Loucy (cell line): ENCODE data around the gene SULT2B1.

ENCODE experiments used
- H2AFZ ChIP-seq: fragments of 200-600 bp; sonication (generic); 2 replicates; pipeline ENCODE4 v1.6.0; 2016; ENCODE audit warnings: antibody characterized with exemption, mild to moderate bottlenecking, low read length, moderate library complexity
- H3F3A ChIP-seq: fragments of 200-600 bp; 2 replicates; pipeline ENCODE4 v1.6.0; 2016; ENCODE audit warnings: antibody characterized with exemption, low read depth, mild to moderate bottlenecking
- H3K27me3 ChIP-seq: fragments of 200-600 bp; sonication (generic); 2 replicates; pipeline ENCODE4 v1.6.1; 2014; ENCODE audit warnings: low read length, mild to moderate bottlenecking; ENCODE audit not compliant: insufficient read depth, poor library complexity, severe bottlenecking
- H3K36me3 ChIP-seq: fragments of 200-600 bp; sonication (generic); 2 replicates; pipeline ENCODE4 v1.6.1; 2016; ENCODE audit warnings: low read length; ENCODE audit not compliant: insufficient read depth
- H3K4me1 ChIP-seq: fragments of 200-600 bp; sonication (generic); 2 replicates; pipeline ENCODE4 v1.5.1; 2014; ENCODE audit warnings: low read length, mild to moderate bottlenecking; ENCODE audit not compliant: insufficient read depth, poor library complexity, severe bottlenecking
- H3K4me2 ChIP-seq: fragments of 200-600 bp; sonication (generic); 2 replicates; pipeline ENCODE4 v1.6.0; 2014; ENCODE audit warnings: antibody characterized with exemption, low read length, low read depth, mild to moderate bottlenecking; ENCODE audit not compliant: poor library complexity, severe bottlenecking
- H3K4me3 ChIP-seq: fragments of 200-600 bp; sonication (generic); 2 replicates; pipeline ENCODE4 v1.5.1; 2014; ENCODE audit warnings: low read length, mild to moderate bottlenecking, mixed read lengths; ENCODE audit not compliant: poor library complexity, severe bottlenecking
- H3K79me2 ChIP-seq: fragments of 200-600 bp; sonication (generic); 2 replicates; pipeline ENCODE4 v1.6.1; 2014; ENCODE audit warnings: low read length; ENCODE audit not compliant: insufficient read depth
- H3K9ac ChIP-seq: fragments of 200-600 bp; sonication (generic); 2 replicates; pipeline ENCODE4 v1.6.0; 2014; ENCODE audit warnings: mild to moderate bottlenecking, low read depth, low read length, moderate library complexity; ENCODE audit not compliant: poor library complexity, severe bottlenecking
- H3K9me2 ChIP-seq: fragments of 200-600 bp; sonication (generic); replicated peaks from 2 replicates; pipeline ENCODE4 v1.6.1; 2016; ENCODE audit warnings: low read depth, low read length, mixed read lengths
- H3K9me3 ChIP-seq: fragments of 200-600 bp; sonication (generic); 2 replicates; pipeline ENCODE4 v1.6.1; 2014; ENCODE audit warnings: mild to moderate bottlenecking, antibody characterized with exemption, low read length, low read depth; ENCODE audit not compliant: insufficient read depth
- H4K20me1 ChIP-seq: fragments of 200-600 bp; sonication (generic); 2 replicates; pipeline ENCODE4 v1.6.0; 2014; ENCODE audit warnings: antibody characterized with exemption, low read length, mild to moderate bottlenecking; ENCODE audit not compliant: insufficient read depth, poor library complexity, severe bottlenecking
- CTCF ChIP-seq: fragments of 200-600 bp; sonication (generic); conservative IDR thresholded peaks from 2 replicates; pipeline ENCODE4 v1.5.1; 2014; ENCODE audit warnings: mild to moderate bottlenecking, antibody characterized with exemption, low read length
- EZH2phosphoT487 ChIP-seq: fragments of 200-600 bp; IDR thresholded peaks from 2 replicates; pipeline ENCODE4 v1.6.1; 2018; ENCODE audit warnings: antibody characterized with exemption, mild to moderate bottlenecking, moderate library complexity, borderline replicate concordance

The SULT2B1 gene

GRCh38 chr19:48648134-48648533 lies 96.2 kb downstream of the SULT2B1 start:
- Histone ChIP-seq H3K36me3 (no peaks in the 10 kb centered on the region), H3K4me1 (peaks cover 22% of the 10 kb centered on the region), H3K4me2 (no peak overlapping the region), H3F3A (no peaks in the 10 kb centered on the region), H2AFZ (no peak overlapping the region), H3K27me3 (no peaks in the 10 kb centered on the region), H4K20me1 (no peaks in the 10 kb centered on the region), H3K4me3 (no peak overlapping the region), H3K9ac (no peak overlapping the region), H3K9me3 (no peaks in the 10 kb centered on the region), H3K79me2 (no peaks in the 10 kb centered on the region), H3K9me2 (no peaks in the 10 kb centered on the region)
- TF ChIP-seq EZH2phosphoT487 (no peak), CTCF (no peak)
